NCI-H2029 treated with DMSO at 0.1 percent for 48 hours (cell line): ENCODE measurements around the gene COPZ1.

ENCODE experiments used
- DNase-seq: peaks from one replicate; lab custom pipeline; 2025; lab: John Stamatoyannopoulos, UW

COPZ1 gene

DNA sequence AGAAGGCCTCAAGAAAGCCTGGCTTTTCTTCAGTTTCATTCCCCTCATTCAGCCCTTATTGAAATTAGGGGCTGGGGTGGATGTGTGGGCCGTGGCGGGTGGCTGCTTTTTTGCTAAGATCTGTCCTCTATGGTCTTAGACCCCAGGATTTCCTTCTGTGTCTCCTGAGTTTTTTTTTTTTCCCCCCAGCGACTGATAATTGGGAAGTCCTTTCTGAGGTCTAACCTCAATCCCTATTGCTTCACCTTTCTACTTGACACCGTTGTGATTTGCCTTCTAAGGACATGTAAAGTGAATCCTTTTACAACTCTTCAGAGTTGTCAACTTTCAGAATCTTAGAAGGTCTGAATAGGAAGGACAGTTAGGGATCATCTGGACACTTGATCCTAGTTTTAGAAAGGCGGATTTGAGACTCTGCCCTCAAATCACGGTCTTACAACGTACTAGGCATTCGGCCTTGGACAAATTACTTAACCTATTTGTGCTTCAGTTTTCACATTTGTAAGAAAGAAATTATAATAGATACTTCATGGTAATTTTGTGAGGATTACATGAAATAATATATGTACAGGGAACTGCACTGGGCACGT is 34.9 kb downstream of the COPZ1 start:
- DNase-seq: no peak

GRCh38 chr12:54360717-54361456 is 36.0 kb downstream of the COPZ1 start:
- DNase-seq: peak; percentile 65

DNA sequence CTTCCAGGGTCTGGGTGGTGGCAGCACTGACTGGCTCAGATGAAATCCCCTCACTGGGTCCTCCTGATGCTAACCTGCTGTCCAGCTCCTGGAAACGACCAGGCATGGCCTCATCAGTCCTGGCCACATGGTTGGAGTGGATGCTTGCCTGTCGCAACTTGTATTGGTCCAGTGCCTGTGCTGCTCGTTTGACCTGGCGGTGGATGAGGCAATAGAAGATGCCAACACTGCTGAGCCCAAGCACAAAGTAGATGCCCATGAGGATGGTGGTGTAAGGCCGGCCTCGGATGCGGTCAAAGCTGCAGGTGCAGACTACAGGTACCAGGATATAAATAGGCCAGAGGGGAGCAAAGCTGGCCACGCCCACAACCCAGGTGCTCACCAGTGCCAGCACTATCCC is 38.1 kb downstream of the COPZ1 start:
- no peak for DNase-seq

GRCh38 chr12:54363618-54364017 is 38.7 kb downstream of the COPZ1 start:
- no peak for DNase-seq

DNA sequence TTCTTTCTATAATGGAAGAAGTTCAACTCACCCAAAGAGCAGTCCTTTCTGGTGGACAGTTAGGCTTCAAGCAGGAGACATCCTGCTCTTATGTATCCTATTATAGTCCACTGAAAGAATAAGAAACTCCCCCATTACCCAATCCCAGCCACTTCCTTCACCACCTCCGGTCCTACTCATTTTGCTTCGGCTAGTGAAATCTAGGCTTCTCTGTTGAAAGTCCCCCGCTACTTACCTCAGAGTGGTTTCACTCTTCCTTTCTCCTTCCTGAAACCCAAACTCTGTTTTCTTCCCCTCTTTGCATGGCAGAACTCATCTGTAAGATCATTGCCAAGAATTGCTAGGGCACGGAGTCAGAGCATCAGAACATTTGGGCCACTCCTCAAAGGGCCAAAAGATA is 39.5 kb downstream of the COPZ1 start, which contains the start of gene GPR84:
TSS of gene GPR84 (minus strand) at position 74 of the 400 bp plus-strand sequence. CDS start 635 bp downstream, outside the sequence.
- no peak for DNase-seq

DNA sequence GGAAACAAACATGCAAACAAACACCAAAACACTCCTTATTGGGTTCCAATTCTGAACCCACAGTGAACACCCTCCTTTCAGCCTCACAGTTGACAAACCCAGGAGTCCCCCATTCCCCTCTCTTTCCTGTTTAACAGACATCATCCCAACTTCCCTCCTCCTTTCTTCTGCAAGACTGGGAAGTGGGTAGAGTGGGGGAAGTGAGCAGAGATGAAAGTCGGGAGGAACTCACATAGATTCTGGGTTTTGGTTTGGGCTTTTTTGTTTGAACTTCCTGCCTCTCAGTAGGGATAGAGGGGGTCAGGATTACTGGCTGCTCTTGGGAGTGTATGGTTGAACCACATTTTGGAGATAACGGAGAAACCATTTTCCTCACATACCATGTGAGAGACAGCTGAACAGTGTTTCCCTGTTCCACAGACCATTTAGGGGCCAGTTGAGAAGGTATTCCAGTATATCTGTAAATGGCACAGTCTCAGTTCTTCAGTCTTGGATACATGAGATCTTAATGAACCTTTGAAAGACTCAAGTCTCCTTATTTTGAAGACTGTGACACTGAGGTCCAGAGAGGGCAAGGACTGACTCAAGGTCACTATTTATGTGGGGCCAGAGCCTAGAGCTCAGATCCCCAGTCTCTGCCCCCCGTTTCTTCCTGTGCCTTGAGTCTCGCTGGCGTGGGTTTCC is 43.2 kb downstream of the COPZ1 start:
- no peak for DNase-seq

DNA sequence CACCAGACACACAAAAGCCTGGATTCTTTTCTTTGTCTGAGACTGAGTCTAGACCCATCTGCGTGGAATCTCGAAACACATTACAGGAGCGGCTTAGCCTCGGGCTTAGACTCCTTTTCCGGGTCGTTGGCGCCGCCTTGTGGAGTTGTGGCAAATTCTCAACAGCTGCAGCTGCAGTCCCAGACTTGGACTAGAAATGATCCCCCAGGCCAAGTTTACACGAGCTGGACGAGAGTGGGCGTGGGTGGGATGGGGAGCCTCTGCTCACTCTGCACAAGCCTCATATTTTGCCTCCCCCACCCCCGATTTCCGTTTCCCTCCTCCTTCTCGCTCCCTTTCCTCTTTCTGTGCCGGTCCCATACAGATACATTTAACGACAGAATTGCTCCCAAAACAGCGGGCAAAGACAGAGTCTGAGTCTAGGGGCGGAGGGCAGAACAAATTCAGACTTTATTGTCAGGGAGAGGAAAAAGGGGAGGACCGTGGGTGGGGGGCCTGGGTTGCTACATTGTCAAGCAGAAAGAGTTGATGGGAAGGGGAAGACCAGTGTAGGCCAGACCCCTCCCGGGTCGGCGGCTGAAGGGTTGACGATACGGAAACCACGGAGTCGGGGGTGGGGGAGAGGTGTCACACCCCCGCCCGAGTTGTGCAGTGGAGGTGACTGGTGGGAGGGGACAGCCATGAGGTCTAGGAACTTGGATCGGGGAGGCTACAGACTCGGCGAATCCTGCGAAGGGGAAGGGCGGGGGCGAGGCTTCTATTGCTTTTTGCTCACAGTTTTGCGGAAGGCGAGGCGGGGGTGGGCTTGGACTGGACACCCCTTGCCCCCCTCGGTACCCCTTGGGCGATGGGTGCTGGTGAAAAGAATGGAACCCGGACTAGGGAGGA is 44.0 kb downstream of the COPZ1 start:
- peak; percentile 63 for DNase-seq

DNA sequence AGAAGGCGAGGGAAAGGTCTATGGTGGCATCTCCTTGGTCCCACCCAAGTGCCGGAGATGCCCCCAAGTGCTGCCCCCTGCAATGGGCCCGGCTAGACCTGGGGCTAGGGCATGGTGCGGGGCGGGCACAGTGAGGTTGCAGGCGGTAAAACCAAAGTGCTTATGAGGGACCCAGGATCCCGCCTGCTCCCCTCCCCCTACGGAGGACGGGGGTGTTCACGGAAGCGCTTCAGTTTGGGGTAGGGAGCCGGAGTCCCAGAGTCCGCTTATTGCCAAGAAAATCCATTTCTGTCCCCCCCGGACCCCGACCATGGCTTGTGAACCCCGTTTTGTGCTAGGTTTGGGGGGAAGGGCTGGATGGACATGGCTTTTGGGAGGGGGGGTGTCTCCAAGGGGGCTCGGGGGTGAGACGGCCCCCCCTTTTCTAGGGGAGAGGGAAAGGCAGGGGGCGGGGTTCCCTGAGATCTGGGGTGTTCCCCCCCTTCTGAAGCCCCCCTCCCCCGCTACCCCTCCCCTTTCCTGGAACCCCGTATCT is 44.7 kb downstream of the COPZ1 start:
- no peak for DNase-seq

DNA sequence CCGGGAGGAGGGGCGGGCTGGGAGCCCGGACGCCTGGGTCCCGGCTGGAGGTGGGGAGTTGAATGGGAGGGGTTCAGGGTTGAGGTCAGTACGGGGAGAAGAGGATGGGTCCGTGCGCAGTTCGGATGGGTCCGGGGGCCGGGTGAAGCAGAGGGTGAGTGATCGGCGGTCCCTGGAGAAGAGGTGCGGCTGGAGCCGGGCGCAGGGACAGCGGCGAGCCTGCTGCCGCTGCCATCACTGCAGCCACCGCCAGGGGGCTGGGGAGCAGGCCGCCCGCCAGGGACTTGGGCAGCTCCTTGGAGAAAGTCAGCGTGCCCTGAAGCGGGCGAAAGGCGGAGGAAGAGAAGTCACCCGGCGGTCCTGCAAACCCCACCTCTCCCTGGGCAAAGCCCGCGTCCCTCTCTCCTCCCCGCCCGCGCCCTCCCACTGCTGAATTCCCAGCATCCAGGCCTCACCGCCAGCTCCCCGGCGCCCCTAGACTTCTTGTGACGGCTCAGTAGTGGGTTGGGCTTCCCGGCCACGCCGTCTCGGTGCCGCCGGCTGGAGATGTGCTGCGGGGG is 45.3 kb downstream of the COPZ1 start:
- DNase-seq: no peak

- peak; percentile 85 for DNase-seq
Measured at GRCh38 chr12:54371328-54372112, 46.6 kb downstream of the COPZ1 start.

- DNase-seq: no peak
Measured at GRCh38 chr12:54372113-54372806, 47.3 kb downstream of the COPZ1 start.

- DNase-seq: no peak
Measured at GRCh38 chr12:54373649-54374561, 49.0 kb downstream of the COPZ1 start.

DNA sequence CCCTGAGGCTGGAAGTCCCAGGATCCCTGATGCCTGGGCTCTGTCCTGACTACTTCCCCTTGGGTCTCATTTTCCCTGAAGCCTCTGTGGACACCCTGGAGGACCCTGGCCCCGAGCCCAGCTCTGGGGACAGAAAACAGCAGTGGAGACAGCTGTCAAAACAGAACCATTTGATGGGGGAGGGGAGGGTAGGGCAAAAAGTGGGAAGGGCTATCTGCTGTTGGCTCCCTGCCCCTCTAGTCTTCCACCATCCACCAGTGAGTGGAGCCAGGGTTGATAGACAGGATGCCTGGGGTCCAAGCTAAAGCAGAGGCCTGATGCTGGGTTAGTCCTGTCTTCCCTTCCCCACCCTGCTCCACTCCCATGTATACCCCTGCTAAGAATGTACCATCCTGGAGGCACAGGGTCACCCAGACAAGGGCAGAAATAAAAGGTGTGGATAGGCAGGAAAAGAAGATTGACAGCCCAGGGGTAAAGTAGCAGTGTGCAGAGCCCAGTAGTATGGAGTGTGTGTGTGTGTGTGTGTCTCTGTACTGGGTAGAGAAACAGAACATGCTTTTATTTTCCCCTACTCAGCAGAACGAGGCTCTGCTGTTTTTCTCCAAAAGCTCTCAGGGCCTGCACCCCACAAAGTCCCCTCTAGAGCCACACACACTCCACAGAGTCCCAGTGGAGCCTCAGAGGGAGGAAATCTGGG is 49.8 kb downstream of the COPZ1 start:
- peak; percentile 90 for DNase-seq

DNA sequence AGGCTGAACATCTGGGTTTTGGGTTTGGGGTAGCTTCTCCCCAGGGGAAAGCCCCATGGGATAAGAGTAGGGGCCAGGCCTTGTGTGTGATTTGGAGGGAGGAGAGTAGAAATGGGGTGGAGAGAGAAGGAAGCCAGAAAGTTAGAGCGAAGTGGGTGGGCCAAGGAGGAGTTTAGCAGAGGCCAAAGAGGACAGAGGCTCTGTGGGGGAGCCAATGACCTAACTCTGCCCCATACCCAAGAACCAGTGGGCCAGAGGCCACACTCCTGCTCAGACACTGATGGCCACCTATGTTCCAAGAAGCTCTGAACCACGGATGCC is 50.3 kb downstream of the COPZ1 start:
- no peak for DNase-seq

GRCh38 chr12:54376596-54376995 is 51.7 kb downstream of the COPZ1 start:
- DNase-seq: no peak

DNA sequence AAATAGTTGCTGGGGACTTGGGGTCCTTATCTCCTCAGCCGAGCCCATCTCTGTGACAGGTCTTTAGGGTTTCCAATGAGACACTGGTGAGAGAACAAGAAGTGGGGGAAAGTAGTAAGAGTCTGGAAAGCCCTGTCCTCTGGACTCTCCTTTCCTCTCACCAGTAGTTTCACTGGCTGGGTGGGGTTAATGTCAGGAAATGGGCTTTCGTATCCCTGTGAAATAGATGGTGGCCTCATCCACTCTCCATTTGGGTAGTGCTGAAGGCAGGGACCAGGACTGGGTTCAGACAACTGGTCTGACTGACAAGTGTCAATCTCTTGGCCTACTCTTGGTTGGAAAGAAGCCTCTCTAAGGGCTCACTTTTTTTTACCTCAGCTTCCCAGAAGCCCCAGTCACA is 52.1 kb downstream of the COPZ1 start:
- DNase-seq: no peak

GRCh38 chr12:54377797-54378515 is 53.0 kb downstream of the COPZ1 start:
- no peak for DNase-seq
